NCI-H510A treated with DMSO at 0.1 percent for 48 hours (cell line): ENCODE results near the gene SLC12A8.

ENCODE experiments used
- DNase-seq: peaks from one replicate; lab custom pipeline; 2025; lab: John Stamatoyannopoulos, UW

Gene SLC12A8

GRCh38 chr3:125212509-125213363, at the start of gene SLC12A8:
Gene SLC12A8, minus strand, starts transcription at chr3:125212748. Its CDS starts 1,399 bp downstream, at chr3:125211349.
- DNase-seq: no peak

GRCh38 chr3:125262161-125262560, 49.6 kb upstream of the SLC12A8 start:
- DNase-seq: no peak

- DNase-seq: peak; percentile 1
Observed at GRCh38 chr3:125261031-125261430, 48.5 kb upstream of the SLC12A8 start.

- DNase-seq: no peak
Observed at GRCh38 chr3:125260158-125260557, 47.6 kb upstream of the SLC12A8 start.

- no peak for DNase-seq
Observed at GRCh38 chr3:125257536-125257935, 45.0 kb upstream of the SLC12A8 start.

- no peak for DNase-seq
Observed at GRCh38 chr3:125256675-125257074, 44.1 kb upstream of the SLC12A8 start.

- DNase-seq: no peak
Observed at GRCh38 chr3:125250973-125251372, 38.4 kb upstream of the SLC12A8 start.

- DNase-seq: no peak
Observed at GRCh38 chr3:125246237-125246636, 33.7 kb upstream of the SLC12A8 start.

- no peak for DNase-seq
Observed at GRCh38 chr3:125245521-125245920, 33.0 kb upstream of the SLC12A8 start.

- DNase-seq: no peak
Observed at GRCh38 chr3:125240496-125240895, 27.9 kb upstream of the SLC12A8 start.

- no peak for DNase-seq
Observed at GRCh38 chr3:125239266-125239665, 26.7 kb upstream of the SLC12A8 start.

GRCh38 chr3:125238759-125239158, 26.2 kb upstream of the SLC12A8 start:
- no peak for DNase-seq

GRCh38 chr3:125236331-125236903, 23.9 kb upstream of the SLC12A8 start:
- no peak for DNase-seq

GRCh38 chr3:125234831-125235230, 22.3 kb upstream of the SLC12A8 start:
- DNase-seq: no peak

GRCh38 chr3:125232401-125232800, 19.9 kb upstream of the SLC12A8 start:
- DNase-seq: no peak

GRCh38 chr3:125231895-125232294, 19.3 kb upstream of the SLC12A8 start:
- no peak for DNase-seq

GRCh38 chr3:125229707-125230106, 17.2 kb upstream of the SLC12A8 start:
- no peak for DNase-seq

GRCh38 chr3:125229168-125229567, 16.6 kb upstream of the SLC12A8 start:
- DNase-seq: no peak

GRCh38 chr3:125221831-125222230, 9.3 kb upstream of the SLC12A8 start:
- no peak for DNase-seq

GRCh38 chr3:125220727-125221429, 8.3 kb upstream of the SLC12A8 start:
- DNase-seq: no peak

GRCh38 chr3:125220183-125220582, 7.6 kb upstream of the SLC12A8 start:
- no peak for DNase-seq

GRCh38 chr3:125219261-125219701, 6.7 kb upstream of the SLC12A8 start:
- no peak for DNase-seq

GRCh38 chr3:125214738-125215137, 2.2 kb upstream of the SLC12A8 start:
- DNase-seq: no peak
